ENCODE measurements around the gene PLA2G5.

DNA sequence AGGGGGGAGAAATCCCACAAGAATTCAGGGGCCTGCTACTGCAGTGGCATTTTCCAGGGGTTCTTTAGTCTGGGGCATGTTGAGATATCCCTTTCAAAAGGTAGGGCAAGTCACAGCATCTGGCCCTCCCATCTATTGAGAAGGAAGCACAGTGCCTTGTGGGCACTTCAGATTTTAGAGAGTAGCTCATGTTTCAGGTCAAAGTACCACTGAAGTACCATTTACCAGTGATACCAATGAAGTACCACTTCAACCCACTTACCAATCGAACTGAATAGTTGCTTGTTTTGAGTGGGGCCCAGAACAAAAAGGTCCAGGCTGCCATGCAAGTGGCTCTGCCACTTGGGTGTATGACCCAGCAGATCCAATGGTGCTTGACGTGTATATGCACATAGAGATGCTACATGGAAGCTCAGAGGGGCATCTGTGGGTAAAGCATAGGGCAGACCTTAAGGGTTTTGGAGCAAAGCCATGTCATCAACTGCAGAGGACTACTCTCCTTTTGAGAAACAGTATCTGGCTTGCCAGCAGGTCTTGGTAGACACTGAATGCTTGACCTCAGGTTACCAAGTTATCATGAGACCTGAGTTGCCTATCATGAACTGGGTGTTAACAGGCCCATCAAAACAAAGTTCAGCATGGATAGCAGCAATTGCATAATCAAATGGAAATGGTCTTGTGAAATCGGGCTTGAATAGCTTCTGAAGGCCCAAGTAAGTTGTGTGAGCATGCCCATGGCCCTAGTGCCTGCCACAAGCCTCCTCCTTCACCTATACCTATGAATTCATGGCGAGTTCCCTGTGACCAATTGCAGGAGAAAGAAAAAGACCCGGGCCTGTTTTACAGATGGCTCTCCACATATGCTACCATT, 25.8 kb downstream of the PLA2G5 start:
- TF ChIP-seq CTCF (IDR thresholded peaks at IDR 0.05; ENCODE audit: low read depth, low read length, poor library complexity, severe bottlenecking) (no peak), EZH2phosphoT487 (IDR thresholded peaks at IDR 0.05; ENCODE audit: borderline replicate concordance, low read length) (no peak)
